GM12878 (cell line): ENCODE results near the gene CCDC57. TPM values are rescaled to one million over a fixed set of nuclear protein-coding genes. Genes with fewer than 3 reads are reported as not detected.

Source experiments
- BACH1 ChIP-seq: fragments of 450-650 bp; IDR thresholded peaks from 2 replicates; pipeline ENCODE4 v1.6.1; 2017; ENCODE audit warnings: mild to moderate bottlenecking, borderline replicate concordance
- CHD1 ChIP-seq: IDR thresholded peaks from 2 replicates; pipeline ENCODE4 v1.6.1; 2012; ENCODE audit warnings: low read depth, low read length, improper control_type of control experiment
- FOS ChIP-seq: IDR thresholded peaks from 3 replicates; pipeline ENCODE4 v1.6.1; 2011; ENCODE audit warnings: borderline replicate concordance; ENCODE audit not compliant: insufficient read length; ENCODE audit errors: extremely low read depth
- GATAD2B ChIP-seq: fragments of 450-650 bp; conservative IDR thresholded peaks from 2 replicates; pipeline ENCODE4 v1.6.1; 2017; ENCODE audit warnings: low read depth, mild to moderate bottlenecking, moderate library complexity
- PAX8 ChIP-seq: fragments of 450-650 bp; IDR thresholded peaks from 2 replicates; pipeline ENCODE4 v1.6.1; 2017; ENCODE audit warnings: mild to moderate bottlenecking, moderate library complexity
- RELB ChIP-seq: fragments of 450-650 bp; IDR thresholded peaks from 2 replicates; pipeline ENCODE4 v1.6.1; 2017; ENCODE audit warnings: low read depth, mild to moderate bottlenecking, moderate library complexity
- SKIL ChIP-seq: fragments of 450-650 bp; IDR thresholded peaks from 2 replicates; pipeline ENCODE4 v1.6.1; 2017; ENCODE audit warnings: mild to moderate bottlenecking, low read depth, inconsistent platforms; ENCODE audit not compliant: poor library complexity, severe bottlenecking
- SP1 ChIP-seq: IDR thresholded peaks from one replicate; pipeline ENCODE4 v1.6.1; 2011; ENCODE audit warnings: low read depth, low read length
- SREBF1 ChIP-seq: IDR thresholded peaks from 2 replicates; pipeline ENCODE4 v1.6.1; 2012; ENCODE audit warnings: mild to moderate bottlenecking, low read length
- SREBF2 ChIP-seq: IDR thresholded peaks from 2 replicates; pipeline ENCODE4 v1.6.1; 2012; ENCODE audit warnings: mild to moderate bottlenecking, low read length
- polyA plus RNA-seq, 11 experiments: library from polyadenylated mRNA; depleted of rRNA in 4 of 11; unstranded in 6 of 11; stranded (reverse) in 5 of 11; fragments of >200 nt; fragmentation: Nextera tagmentation in 4 of 11; fragmentation: Illumina TruSeq in 1 of 11; extraction: Ambion mirVana in 4 of 11; extraction: Trizol in 1 of 11; gene quantifications; 1 replicate in 1 of 11; 2 replicates in 10 of 11; pipeline versions ENCODE4 v1.2.1 to v1.2.3, GENCODE V29; 2011 to 2016; ENCODE audit warnings: inconsistent platforms in 2 of 11, missing spikeins in 2 of 11, low read depth in 1 of 11
- total RNA-seq, 4 experiments: library from RNA; depleted of rRNA in 3 of 4; stranded (reverse); fragments of >200 nt in 3 of 4; fragmentation: Illumina TruSeq in 1 of 4; extraction: Trizol in 1 of 4; gene quantifications; 2 replicates each; pipeline versions ENCODE4 v1.2.1 to v1.2.3, GENCODE V29; 2013 to 2021
- TF ChIP-seq, protein P1 (sequence below): fragments of 450-650 bp; formaldehyde crosslinking; IDR thresholded peaks from 2 replicates; pipeline ENCODE4 v1.5.0; 2022; ENCODE audit warnings: mild to moderate bottlenecking, missing genetic modification characterization
- TF ChIP-seq, protein P2 (sequence below): fragments of 450-650 bp; IDR thresholded peaks from 2 replicates; pipeline ENCODE4 v1.6.1; 2017; ENCODE audit warnings: mild to moderate bottlenecking, moderate library complexity
- TF ChIP-seq, protein P3 (sequence below): fragments of 150-350 bp; IDR thresholded peaks from 2 replicates; pipeline ENCODE4 v1.6.1; 2016; ENCODE audit warnings: low read depth, low read length

The CCDC57 gene
- total and polyA plus RNA-seq, 10 of the 15 experiments (the other 5 are each of a cell fraction or from before 2014, with no cell fraction given): 5.4 to 123 (median 45.8) TPM

DNA sequence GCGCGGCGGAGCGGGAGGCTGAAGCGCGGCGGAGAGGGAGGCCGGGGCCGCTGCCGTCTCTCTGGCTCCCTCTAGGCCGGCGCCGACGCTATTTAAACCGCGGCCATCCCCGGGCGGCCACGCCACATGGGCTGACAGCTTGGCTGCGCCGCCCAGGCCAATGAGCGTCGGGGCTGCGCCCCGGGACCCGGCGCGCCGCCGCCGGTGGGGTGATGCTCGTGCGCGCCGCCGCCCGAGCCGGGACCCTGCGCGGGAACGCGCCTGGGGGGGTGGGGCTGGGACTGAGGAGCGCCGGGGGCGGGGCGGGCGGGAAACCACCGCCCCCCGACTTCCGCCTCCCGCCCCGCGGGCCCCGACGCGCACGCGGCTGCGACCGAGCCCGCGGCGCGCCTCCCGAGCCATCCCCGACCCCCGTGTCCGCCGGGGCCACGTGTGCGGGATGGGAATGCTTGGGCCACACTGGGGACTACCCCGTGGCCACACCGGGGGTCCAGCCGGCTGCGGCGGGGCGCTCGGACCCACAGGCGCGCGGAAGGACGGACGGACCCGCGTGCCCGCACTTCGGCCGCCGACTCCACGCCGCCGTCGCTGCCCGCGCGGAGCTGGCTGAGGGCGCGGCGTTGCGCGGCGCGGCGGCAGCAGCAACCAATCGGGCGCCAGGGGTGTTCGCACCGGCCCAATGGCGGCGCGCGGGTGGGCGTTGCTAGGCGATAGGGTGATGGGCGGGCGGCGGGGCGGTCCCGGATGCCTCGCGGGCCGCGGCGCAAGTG is 114.3 kb downstream of the CCDC57 start, which contains the start of gene FASN (continued):
- TF ChIP-seq, protein P1, sequence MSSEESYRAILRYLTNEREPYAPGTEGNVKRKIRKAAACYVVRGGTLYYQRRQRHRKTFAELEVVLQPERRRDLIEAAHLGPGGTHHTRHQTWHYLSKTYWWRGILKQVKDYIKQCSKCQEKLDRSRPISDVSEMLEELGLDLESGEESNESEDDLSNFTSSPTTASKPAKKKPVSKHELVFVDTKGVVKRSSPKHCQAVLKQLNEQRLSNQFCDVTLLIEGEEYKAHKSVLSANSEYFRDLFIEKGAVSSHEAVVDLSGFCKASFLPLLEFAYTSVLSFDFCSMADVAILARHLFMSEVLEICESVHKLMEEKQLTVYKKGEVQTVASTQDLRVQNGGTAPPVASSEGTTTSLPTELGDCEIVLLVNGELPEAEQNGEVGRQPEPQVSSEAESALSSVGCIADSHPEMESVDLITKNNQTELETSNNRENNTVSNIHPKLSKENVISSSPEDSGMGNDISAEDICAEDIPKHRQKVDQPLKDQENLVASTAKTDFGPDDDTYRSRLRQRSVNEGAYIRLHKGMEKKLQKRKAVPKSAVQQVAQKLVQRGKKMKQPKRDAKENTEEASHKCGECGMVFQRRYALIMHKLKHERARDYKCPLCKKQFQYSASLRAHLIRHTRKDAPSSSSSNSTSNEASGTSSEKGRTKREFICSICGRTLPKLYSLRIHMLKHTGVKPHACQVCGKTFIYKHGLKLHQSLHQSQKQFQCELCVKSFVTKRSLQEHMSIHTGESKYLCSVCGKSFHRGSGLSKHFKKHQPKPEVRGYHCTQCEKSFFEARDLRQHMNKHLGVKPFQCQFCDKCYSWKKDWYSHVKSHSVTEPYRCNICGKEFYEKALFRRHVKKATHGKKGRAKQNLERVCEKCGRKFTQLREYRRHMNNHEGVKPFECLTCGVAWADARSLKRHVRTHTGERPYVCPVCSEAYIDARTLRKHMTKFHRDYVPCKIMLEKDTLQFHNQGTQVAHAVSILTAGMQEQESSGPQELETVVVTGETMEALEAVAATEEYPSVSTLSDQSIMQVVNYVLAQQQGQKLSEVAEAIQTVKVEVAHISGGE (CRISPR knock-in tag): no peak
- peak; percentile 59 for TF ChIP-seq FOS
- peak; percentile 94 for TF ChIP-seq BACH1
- TF ChIP-seq, protein P2, sequence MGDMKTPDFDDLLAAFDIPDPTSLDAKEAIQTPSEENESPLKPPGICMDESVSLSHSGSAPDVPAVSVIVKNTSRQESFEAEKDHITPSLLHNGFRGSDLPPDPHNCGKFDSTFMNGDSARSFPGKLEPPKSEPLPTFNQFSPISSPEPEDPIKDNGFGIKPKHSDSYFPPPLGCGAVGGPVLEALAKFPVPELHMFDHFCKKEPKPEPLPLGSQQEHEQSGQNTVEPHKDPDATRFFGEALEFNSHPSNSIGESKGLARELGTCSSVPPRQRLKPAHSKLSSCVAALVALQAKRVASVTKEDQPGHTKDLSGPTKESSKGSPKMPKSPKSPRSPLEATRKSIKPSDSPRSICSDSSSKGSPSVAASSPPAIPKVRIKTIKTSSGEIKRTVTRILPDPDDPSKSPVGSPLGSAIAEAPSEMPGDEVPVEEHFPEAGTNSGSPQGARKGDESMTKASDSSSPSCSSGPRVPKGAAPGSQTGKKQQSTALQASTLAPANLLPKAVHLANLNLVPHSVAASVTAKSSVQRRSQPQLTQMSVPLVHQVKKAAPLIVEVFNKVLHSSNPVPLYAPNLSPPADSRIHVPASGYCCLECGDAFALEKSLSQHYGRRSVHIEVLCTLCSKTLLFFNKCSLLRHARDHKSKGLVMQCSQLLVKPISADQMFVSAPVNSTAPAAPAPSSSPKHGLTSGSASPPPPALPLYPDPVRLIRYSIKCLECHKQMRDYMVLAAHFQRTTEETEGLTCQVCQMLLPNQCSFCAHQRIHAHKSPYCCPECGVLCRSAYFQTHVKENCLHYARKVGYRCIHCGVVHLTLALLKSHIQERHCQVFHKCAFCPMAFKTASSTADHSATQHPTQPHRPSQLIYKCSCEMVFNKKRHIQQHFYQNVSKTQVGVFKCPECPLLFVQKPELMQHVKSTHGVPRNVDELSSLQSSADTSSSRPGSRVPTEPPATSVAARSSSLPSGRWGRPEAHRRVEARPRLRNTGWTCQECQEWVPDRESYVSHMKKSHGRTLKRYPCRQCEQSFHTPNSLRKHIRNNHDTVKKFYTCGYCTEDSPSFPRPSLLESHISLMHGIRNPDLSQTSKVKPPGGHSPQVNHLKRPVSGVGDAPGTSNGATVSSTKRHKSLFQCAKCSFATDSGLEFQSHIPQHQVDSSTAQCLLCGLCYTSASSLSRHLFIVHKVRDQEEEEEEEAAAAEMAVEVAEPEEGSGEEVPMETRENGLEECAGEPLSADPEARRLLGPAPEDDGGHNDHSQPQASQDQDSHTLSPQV: peak; percentile 66
- no peak for TF ChIP-seq PAX8
- peak; percentile 91 for TF ChIP-seq SP1
- TF ChIP-seq SREBF1: peak; percentile 73
- TF ChIP-seq RELB: no peak
- no peak for TF ChIP-seq SKIL
- TF ChIP-seq, protein P3, sequence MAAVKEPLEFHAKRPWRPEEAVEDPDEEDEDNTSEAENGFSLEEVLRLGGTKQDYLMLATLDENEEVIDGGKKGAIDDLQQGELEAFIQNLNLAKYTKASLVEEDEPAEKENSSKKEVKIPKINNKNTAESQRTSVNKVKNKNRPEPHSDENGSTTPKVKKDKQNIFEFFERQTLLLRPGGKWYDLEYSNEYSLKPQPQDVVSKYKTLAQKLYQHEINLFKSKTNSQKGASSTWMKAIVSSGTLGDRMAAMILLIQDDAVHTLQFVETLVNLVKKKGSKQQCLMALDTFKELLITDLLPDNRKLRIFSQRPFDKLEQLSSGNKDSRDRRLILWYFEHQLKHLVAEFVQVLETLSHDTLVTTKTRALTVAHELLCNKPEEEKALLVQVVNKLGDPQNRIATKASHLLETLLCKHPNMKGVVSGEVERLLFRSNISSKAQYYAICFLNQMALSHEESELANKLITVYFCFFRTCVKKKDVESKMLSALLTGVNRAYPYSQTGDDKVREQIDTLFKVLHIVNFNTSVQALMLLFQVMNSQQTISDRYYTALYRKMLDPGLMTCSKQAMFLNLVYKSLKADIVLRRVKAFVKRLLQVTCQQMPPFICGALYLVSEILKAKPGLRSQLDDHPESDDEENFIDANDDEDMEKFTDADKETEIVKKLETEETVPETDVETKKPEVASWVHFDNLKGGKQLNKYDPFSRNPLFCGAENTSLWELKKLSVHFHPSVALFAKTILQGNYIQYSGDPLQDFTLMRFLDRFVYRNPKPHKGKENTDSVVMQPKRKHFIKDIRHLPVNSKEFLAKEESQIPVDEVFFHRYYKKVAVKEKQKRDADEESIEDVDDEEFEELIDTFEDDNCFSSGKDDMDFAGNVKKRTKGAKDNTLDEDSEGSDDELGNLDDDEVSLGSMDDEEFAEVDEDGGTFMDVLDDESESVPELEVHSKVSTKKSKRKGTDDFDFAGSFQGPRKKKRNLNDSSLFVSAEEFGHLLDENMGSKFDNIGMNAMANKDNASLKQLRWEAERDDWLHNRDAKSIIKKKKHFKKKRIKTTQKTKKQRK: no peak
- TF ChIP-seq GATAD2B: peak; percentile 57; the same call in 1 of the 2 replicates
- no peak for TF ChIP-seq CHD1
- TF ChIP-seq SREBF2: peak; percentile 69
